Hindlimb muscle (tissue), 1 donor: ENCODE data around the gene HSD11B2. TPM values are rescaled to one million over a fixed set of nuclear protein-coding genes. Genes with fewer than 3 reads are reported as not detected.
A peak's percentile ranks its signal among the peaks of the same experiment; 100 is the strongest.

ENCODE experiments used
- DNase-seq: peaks from one replicate; pipeline ENCODE4 v3.0.0-alpha.2; 2013
- polyA plus RNA-seq: library from polyadenylated mRNA; unstranded; fragments of 120-200 nt; gene quantifications from one replicate; pipeline ENCODE4 v1.2.1, GENCODE V29; 2013; ENCODE audit not compliant: insufficient read length

Gene HSD11B2
- polyA plus RNA-seq, 1 donor = 12.5 TPM

- no peak for DNase-seq
Observed at GRCh38 chr16:67435758-67436164, 4.8 kb downstream of the HSD11B2 start.

GRCh38 chr16:67436640-67437193, 5.8 kb downstream of the HSD11B2 start:
- DNase-seq = no peak

- DNase-seq = no peak
Observed at GRCh38 chr16:67437513-67437912, 6.6 kb downstream of the HSD11B2 start.

- no peak for DNase-seq
Observed at GRCh38 chr16:67438098-67438791, 7.3 kb downstream of the HSD11B2 start.

GRCh38 chr16:67438824-67439393, 8.0 kb downstream of the HSD11B2 start:
- DNase-seq = no peak

GRCh38 chr16:67441271-67441753, 10.4 kb downstream of the HSD11B2 start:
- no peak for DNase-seq

GRCh38 chr16:67441907-67442306, 11.0 kb downstream of the HSD11B2 start:
- no peak for DNase-seq

- DNase-seq = no peak
Observed at GRCh38 chr16:67442581-67443255, 11.8 kb downstream of the HSD11B2 start.

GRCh38 chr16:67443265-67443664, 12.3 kb downstream of the HSD11B2 start:
- peak; percentile 76 for DNase-seq

- no peak for DNase-seq
Observed at GRCh38 chr16:67444259-67445125, 13.6 kb downstream of the HSD11B2 start.

- DNase-seq = no peak
Observed at GRCh38 chr16:67445126-67445426, 14.2 kb downstream of the HSD11B2 start.

GRCh38 chr16:67445441-67445912, 14.6 kb downstream of the HSD11B2 start:
- DNase-seq = no peak

- DNase-seq = no peak
Observed at GRCh38 chr16:67445913-67446907, 15.3 kb downstream of the HSD11B2 start.

- no peak for DNase-seq
Observed at GRCh38 chr16:67446968-67447507, 16.1 kb downstream of the HSD11B2 start.

- no peak for DNase-seq
Observed at GRCh38 chr16:67447508-67448076, 16.7 kb downstream of the HSD11B2 start.

- no peak for DNase-seq
Observed at GRCh38 chr16:67448580-67448979, 17.7 kb downstream of the HSD11B2 start.

GRCh38 chr16:67449336-67449735, 18.4 kb downstream of the HSD11B2 start:
- no peak for DNase-seq

- no peak for DNase-seq
Observed at GRCh38 chr16:67449739-67450138, 18.8 kb downstream of the HSD11B2 start.

GRCh38 chr16:67451061-67451703, 20.3 kb downstream of the HSD11B2 start:
- DNase-seq = no peak
